ENCODE data around the gene TTC23. TPM values are rescaled to one million over a fixed set of nuclear protein-coding genes. Genes with fewer than 3 reads are reported as not detected.

TTC23 gene
- total RNA-seq, 4 donors from 2014 or later = 19.9 to 45.3 (median 34.0) TPM

- no peaks in the 10 kb centered on the region for H3K27me3 ChIP-seq
- H3K4me3 ChIP-seq (replicated peaks in 1 of 3) = no peak overlapping the region
- H3K9me3 ChIP-seq = no peaks in the 10 kb centered on the region
- no peak for TF ChIP-seq CTCF (IDR thresholded peaks at IDR 0.05)
- no peak for TF ChIP-seq POLR2A (IDR thresholded peaks at IDR 0.05)
- 97 to 98% methylated on average over 2 of the region's 2 CpGs for WGBS, 2 donors
- H3K4me1 ChIP-seq = no peaks in the 10 kb centered on the region
- DNase-seq = no peak
- no peak overlapping the region for H3K27ac ChIP-seq
- intact Hi-C loops (cut with DNase I) = no loop called here
- no peaks in the 10 kb centered on the region for H3K36me3 ChIP-seq
Observed at GRCh38 chr15:99275061-99275460, 25.7 kb upstream of the TTC23 start.

GRCh38 chr15:99273801-99274200 is 24.4 kb upstream of the TTC23 start:
- DNase-seq = no peak
- Histone ChIP-seq H3K4me3 (replicated peaks in 1 of 3) (no peak overlapping the region), H3K27me3 (no peaks in the 10 kb centered on the region), H3K9me3 (no peaks in the 10 kb centered on the region), H3K4me1 (no peaks in the 10 kb centered on the region), H3K27ac (no peak overlapping the region), H3K36me3 (no peaks in the 10 kb centered on the region)
- no peak for TF ChIP-seq CTCF (IDR thresholded peaks at IDR 0.05)
- TF ChIP-seq POLR2A (IDR thresholded peaks at IDR 0.05) = no peak
- 74% methylated on average over 3 of the region's 3 CpGs for WGBS, 2 donors
- intact Hi-C loops (cut with DNase I) = loop anchor here (5.0 kb wide), 1 partner anchor 484 kb away; no protein-coding TSS in a partner anchor

DNA sequence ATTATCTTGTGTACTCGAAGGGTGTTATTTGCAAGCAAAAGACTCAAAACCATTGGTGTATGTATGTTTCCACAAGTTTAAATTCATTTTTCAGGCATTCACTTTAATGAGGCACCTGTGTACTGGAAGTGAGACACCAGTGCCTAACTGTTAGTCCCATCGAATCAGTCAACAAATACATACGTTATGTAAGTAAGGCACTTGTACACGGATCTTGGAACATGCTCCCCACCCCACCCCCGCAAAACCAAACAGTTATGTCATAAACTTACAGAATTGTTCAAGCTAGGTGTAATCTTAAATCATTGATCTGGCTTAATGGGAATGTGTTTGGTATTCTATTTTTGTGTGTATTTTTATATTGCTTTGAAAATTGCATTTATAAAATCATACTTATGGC is 19.1 kb upstream of the TTC23 start:
- intact Hi-C loops (cut with DNase I) = no loop called here
- TF ChIP-seq CTCF (IDR thresholded peaks at IDR 0.05) = no peak
- TF ChIP-seq POLR2A (IDR thresholded peaks at IDR 0.05) = no peak
- 83 to 88% methylated on average over 5 of the region's 5 CpGs for WGBS, 2 donors
- no peak for DNase-seq
- no peak overlapping the region for H3K4me3 ChIP-seq (replicated peaks in 1 of 3)
- H3K9me3 ChIP-seq = no peaks in the 10 kb centered on the region
- H3K27me3 ChIP-seq = no peaks in the 10 kb centered on the region
- no peaks in the 10 kb centered on the region for H3K4me1 ChIP-seq
- H3K27ac ChIP-seq = no peak overlapping the region
- H3K36me3 ChIP-seq = no peaks in the 10 kb centered on the region

GRCh38 chr15:99267957-99268356 is 18.6 kb upstream of the TTC23 start:
- Histone ChIP-seq H3K36me3 (no peaks in the 10 kb centered on the region), H3K27ac (no peak overlapping the region), H3K27me3 (no peaks in the 10 kb centered on the region), H3K9me3 (no peaks in the 10 kb centered on the region), H3K4me3 (replicated peaks in 1 of 3) (no peak overlapping the region), H3K4me1 (no peaks in the 10 kb centered on the region)
- DNase-seq = no peak
- 95 to 97% methylated on average over 3 of the region's 3 CpGs for WGBS, 2 donors
- intact Hi-C loops (cut with DNase I) = no loop called here
- no peak for TF ChIP-seq POLR2A (IDR thresholded peaks at IDR 0.05)

DNA sequence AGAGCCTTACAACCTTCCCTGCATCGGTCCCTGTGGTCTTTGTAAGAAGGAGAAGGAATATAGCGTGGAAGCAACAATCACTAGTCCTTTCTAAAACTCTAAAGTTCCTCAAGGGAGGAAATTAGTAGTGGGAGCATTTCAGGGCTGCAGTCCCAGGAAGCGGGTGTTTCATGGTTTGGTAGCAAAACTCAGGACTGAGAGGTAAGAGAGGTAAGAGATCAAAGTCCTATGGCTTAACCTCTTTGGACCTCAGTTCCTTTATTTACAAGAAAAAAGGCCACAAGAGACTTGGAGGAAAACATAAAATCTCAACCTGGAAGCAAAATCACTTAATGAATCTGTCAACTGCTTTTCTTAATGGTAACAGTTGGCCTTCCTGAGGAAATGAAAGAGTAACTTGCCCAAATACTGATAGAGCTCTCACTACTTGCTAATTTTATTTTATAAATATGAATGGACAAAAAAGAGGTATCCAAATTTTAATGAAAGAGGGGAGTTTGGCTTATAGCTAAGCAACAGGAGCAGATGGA is 16.2 kb upstream of the TTC23 start:
- 92 to 96% methylated on average over 3 of the region's 3 CpGs for WGBS, 2 donors

More for the DNA sequence above, 16.2 kb upstream of the TTC23 start:
- Histone ChIP-seq H3K9me3 (no peaks in the 10 kb centered on the region), H3K4me3 (replicated peaks in 1 of 3) (no peak overlapping the region), H3K27ac (no peak overlapping the region), H3K36me3 (no peaks in the 10 kb centered on the region), H3K4me1 (no peaks in the 10 kb centered on the region), H3K27me3 (no peaks in the 10 kb centered on the region)
- TF ChIP-seq CTCF (IDR thresholded peaks at IDR 0.05) = no peak
- no peak for TF ChIP-seq POLR2A (IDR thresholded peaks at IDR 0.05)
- intact Hi-C loops (cut with DNase I) = no loop called here
- DNase-seq = no peak

All from thyroid gland (tissue), 4 donors.